GM12873 (cell line): ENCODE results near the gene SHH.

Experiments used
- CTCF ChIP-seq: IDR thresholded peaks from 2 replicates; pipeline ENCODE4 v1.5.1; 2012; ENCODE audit warnings: low read depth, mild to moderate bottlenecking, moderate library complexity, low read length, control low read depth; ENCODE audit not compliant: insufficient read depth; ENCODE audit errors: missing control alignments

SHH gene

GRCh38 chr7:155802291-155802690 lies 10.0 kb downstream of the SHH start:
- TF ChIP-seq CTCF = no peak

GRCh38 chr7:155800741-155801267 lies 11.5 kb downstream of the SHH start:
- TF ChIP-seq CTCF = no peak

GRCh38 chr7:155800301-155800700 lies 12.0 kb downstream of the SHH start:
- TF ChIP-seq CTCF = no peak

GRCh38 chr7:155799514-155799913 lies 12.7 kb downstream of the SHH start:
- TF ChIP-seq CTCF = no peak

GRCh38 chr7:155798673-155799439 lies 13.4 kb downstream of the SHH start:
- TF ChIP-seq CTCF = no peak

GRCh38 chr7:155797262-155798250 lies 14.7 kb downstream of the SHH start:
- no peak for TF ChIP-seq CTCF

- TF ChIP-seq CTCF = peak; percentile 81
These were observed 15.6 kb downstream of the SHH start for GRCh38 chr7:155796381-155797261.
